GM08714 (cell line): Measurements from ENCODE around the gene HOXD11.

Experiments used
- H3K4me3 ChIP-seq: fragments of 200-500 bp; sonication (Bioruptor generic); 2 replicates; pipeline ENCODE4 v1.5.1; 2014; ENCODE audit warnings: mild to moderate bottlenecking, low read length, inconsistent platforms
- ZNF274 ChIP-seq: IDR thresholded peaks from 2 replicates; pipeline ENCODE4 v1.6.1; 2012; ENCODE audit warnings: mild to moderate bottlenecking, low read depth, low read length

Gene HOXD11

GRCh38 chr2:176152350-176153181 is 45.5 kb downstream of the HOXD11 start:
- H3K4me3 ChIP-seq = no peak overlapping the region
- TF ChIP-seq ZNF274 = no peak

- H3K4me3 ChIP-seq = no peak overlapping the region
- no peak for TF ChIP-seq ZNF274
These were observed 47.6 kb downstream of the HOXD11 start for GRCh38 chr2:176154576-176155252.

- no peak overlapping the region for H3K4me3 ChIP-seq
- no peak for TF ChIP-seq ZNF274
These were observed 48.4 kb downstream of the HOXD11 start for GRCh38 chr2:176155356-176156044.

- no peak overlapping the region for H3K4me3 ChIP-seq
- TF ChIP-seq ZNF274 = no peak
These were observed 49.3 kb downstream of the HOXD11 start for GRCh38 chr2:176156301-176156806.

- H3K4me3 ChIP-seq = peak within 1 kb of the TSS; percentile 20; the same call in 1 of the 2 replicates
These were observed 49.9 kb downstream of the HOXD11 start, which contains the start of gene HOXD3 for GRCh38 chr2:176156807-176157498. Gene HOXD3 (plus strand): TSS chr2:176157307. CDS start chr2:176169115, 11,808 bp downstream.

GRCh38 chr2:176157499-176158185 is 50.6 kb downstream of the HOXD11 start:
- TF ChIP-seq ZNF274 = no peak
- peak overlapping the region; percentile 20; the same call in 1 of the 2 replicates for H3K4me3 ChIP-seq

More at GRCh38 chr2:176156807-176157498, 49.9 kb downstream of the HOXD11 start, which contains the start of gene HOXD3:
- no peak for TF ChIP-seq ZNF274

GRCh38 chr2:176158186-176158591 is 51.1 kb downstream of the HOXD11 start:
- TF ChIP-seq ZNF274 = no peak
- H3K4me3 ChIP-seq = peak overlapping the region; percentile 9; the same call in 1 of the 2 replicates

GRCh38 chr2:176158855-176159662 is 52.0 kb downstream of the HOXD11 start:
- no peak overlapping the region for H3K4me3 ChIP-seq
- TF ChIP-seq ZNF274 = no peak
